Thyroid gland (tissue), 4 donors: ENCODE results near the gene MYO15A.

ENCODE experiments used
- CTCF ChIP-seq, 6 experiments: fragments of 200-600 bp in 3 of 6; fragments of 450-650 bp in 3 of 6; sonication (generic) in 3 of 6; IDR thresholded peaks; one replicate each; pipeline ENCODE4 v1.5.1; 2016 to 2019; ENCODE audit warnings: antibody characterized with exemption in 6 of 6, mild to moderate bottlenecking in 2 of 6, inconsistent platforms in 1 of 6, moderate library complexity in 1 of 6
- POLR2A ChIP-seq, 2 donors: fragments of 450-650 bp; IDR thresholded peaks; one replicate each; pipeline ENCODE4 v1.6.1; 2017; ENCODE audit warnings: antibody characterized with exemption in 2 of 2, mild to moderate bottlenecking in 2 of 2, moderate library complexity in 1 of 2

GRCh38 chr17:18139092-18139491, 30.5 kb downstream of the MYO15A start:
- TF ChIP-seq CTCF (IDR thresholded peaks at IDR 0.05) = no peak
- no peak for TF ChIP-seq POLR2A (IDR thresholded peaks at IDR 0.05)
